SK-N-MC (cell line): Measurements from ENCODE around the gene LTBP1.
"Not testable (repeated sequence)": the region's sequence is repeated elsewhere in the genome, so short reads cannot be mapped to it uniquely, and the experiment has no call there.

Experiments used
- DNase-seq: peaks from one replicate; pipeline ENCODE4 v3.0.0-alpha.2; 2011; ENCODE audit warnings: low read depth, low spot score
- H3K27ac ChIP-seq: fragments of 200-600 bp; sonication (generic); 2 replicates; pipeline ENCODE4 v1.5.1; 2016; ENCODE audit warnings: mixed run types
- H3K36me3 ChIP-seq: fragments of 200-600 bp; sonication (generic); 2 replicates; pipeline ENCODE4 v1.6.1; 2017; ENCODE audit warnings: antibody characterized with exemption, low read length, mixed read lengths; ENCODE audit not compliant: insufficient read depth
- H3K4me3 ChIP-seq: fragments of 200-600 bp; sonication (generic); 2 replicates; pipeline ENCODE4 v1.5.1; 2016
- H3K9ac ChIP-seq: fragments of 200-600 bp; sonication (generic); 2 replicates; pipeline ENCODE4 v1.8.0; 2017; ENCODE audit warnings: mixed run types, mixed read lengths; ENCODE audit not compliant: insufficient read length
- H3K9me3 ChIP-seq: fragments of 200-600 bp; sonication (generic); 2 replicates; pipeline ENCODE4 v1.6.1; 2017; ENCODE audit warnings: low read depth, mild to moderate bottlenecking, antibody characterized with exemption, low read length, moderate library complexity, mixed read lengths
- EZH2 ChIP-seq: fragments of 200-600 bp; sonication (generic); IDR thresholded peaks from one replicate; pipeline ENCODE4 v1.6.1; 2017; ENCODE audit warnings: antibody characterized with exemption
- FOXP2 ChIP-seq: optimal IDR thresholded peaks from 2 replicates; pipeline ENCODE3; 2011; ENCODE audit warnings: mild to moderate bottlenecking, moderate library complexity; ENCODE audit not compliant: insufficient read depth; ENCODE audit errors: extremely low read length, control extremely low read depth
- POLR2AphosphoS5 ChIP-seq: IDR thresholded peaks from 2 replicates; pipeline ENCODE4 v1.6.1; 2012; ENCODE audit warnings: mild to moderate bottlenecking, low read depth, low read length, borderline replicate concordance

Gene LTBP1

GRCh38 chr2:33354981-33355380, 408.2 kb downstream of the LTBP1 start:
- Histone ChIP-seq H3K4me3 (no peak overlapping the region), H3K27ac (no peak overlapping the region), H3K9me3 (0 out of 2 replicates have a peak, but pooled peaks cover 5% of the 10 kb centered on the region), H3K36me3 (no peaks in the 10 kb centered on the region), H3K9ac (no peak overlapping the region)
- DNase-seq, result no peak
- TF ChIP-seq EZH2 (no peak), FOXP2 (no peak), POLR2AphosphoS5 (no peak)

DNA sequence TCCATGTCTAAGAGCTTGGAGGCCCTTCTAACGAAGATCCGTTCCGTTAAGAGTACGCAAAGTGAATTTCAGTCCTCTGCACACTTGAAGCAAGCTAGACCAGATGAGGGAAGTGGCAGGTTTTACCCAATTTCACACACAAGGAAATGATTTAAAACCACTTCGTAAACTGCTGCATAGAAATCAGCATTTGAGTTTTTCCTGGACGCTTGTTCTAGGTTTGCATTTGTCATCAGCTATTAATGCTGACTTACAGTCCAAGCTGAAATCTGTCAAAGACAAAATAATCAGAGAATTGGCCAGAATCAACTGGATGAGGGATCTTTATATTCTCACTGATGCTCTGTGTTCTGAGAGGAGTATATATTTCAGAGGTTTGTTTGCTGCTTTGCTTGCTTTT, 412.1 kb downstream of the LTBP1 start:
- no peak overlapping the region for H3K27ac ChIP-seq
- H3K9ac ChIP-seq, result no peak overlapping the region
- no peaks in the 10 kb centered on the region for H3K36me3 ChIP-seq
- DNase-seq, result no peak
- no peak for TF ChIP-seq FOXP2
- TF ChIP-seq POLR2AphosphoS5, result no peak
- TF ChIP-seq EZH2, result no peak
- no peak overlapping the region for H3K4me3 ChIP-seq
- 0 out of 2 replicates have a peak, but pooled peaks cover 5% of the 10 kb centered on the region for H3K9me3 ChIP-seq

DNA sequence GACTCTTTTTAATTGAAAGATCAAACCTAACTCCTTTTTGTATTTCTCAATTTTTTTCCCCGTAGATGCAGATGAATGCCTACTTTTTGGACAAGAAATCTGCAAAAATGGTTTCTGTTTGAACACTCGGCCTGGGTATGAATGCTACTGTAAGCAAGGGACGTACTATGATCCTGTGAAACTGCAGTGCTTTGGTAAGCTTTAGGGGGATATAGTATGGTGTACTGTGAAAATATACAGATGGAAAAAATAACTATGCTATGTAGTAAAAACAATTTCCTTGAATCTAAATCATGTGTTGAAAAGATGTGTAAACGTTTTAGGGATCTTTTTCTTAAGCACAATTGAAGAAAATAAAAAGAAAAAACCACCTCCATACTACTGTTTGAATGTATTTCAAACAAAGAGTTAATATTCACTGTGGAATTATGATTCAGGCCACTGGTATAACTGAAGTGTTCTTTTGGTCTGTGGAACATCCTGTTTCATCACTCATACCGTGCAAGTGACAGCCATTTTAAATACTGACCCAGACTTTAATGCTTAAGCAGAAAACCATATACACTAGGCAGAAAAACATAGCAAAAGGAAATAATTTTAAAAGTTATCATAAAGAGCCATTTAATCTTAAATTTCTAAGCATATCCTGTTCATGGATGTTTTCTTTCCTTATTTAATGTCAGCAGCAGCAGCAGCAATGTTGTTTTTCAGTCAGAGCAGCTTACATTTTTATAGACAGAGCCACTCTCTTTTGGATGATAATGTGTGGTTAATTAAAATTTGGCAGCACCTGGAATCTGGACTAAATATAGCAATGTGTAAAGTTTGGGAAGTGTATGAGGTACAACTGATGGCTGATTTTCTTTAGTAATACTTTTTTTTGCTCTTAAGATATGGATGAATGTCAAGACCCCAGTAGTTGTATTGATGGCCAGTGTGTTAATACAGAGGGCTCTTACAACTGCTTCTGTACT, 416.9 kb downstream of the LTBP1 start:
- Histone ChIP-seq H3K27ac (no peak overlapping the region), H3K4me3 (no peak overlapping the region), H3K9ac (no peak overlapping the region), H3K36me3 (no peaks in the 10 kb centered on the region), H3K9me3 (no peaks in the 10 kb centered on the region)
- no peak for DNase-seq
- TF ChIP-seq EZH2 (no peak), POLR2AphosphoS5 (no peak), FOXP2 (no peak)

DNA sequence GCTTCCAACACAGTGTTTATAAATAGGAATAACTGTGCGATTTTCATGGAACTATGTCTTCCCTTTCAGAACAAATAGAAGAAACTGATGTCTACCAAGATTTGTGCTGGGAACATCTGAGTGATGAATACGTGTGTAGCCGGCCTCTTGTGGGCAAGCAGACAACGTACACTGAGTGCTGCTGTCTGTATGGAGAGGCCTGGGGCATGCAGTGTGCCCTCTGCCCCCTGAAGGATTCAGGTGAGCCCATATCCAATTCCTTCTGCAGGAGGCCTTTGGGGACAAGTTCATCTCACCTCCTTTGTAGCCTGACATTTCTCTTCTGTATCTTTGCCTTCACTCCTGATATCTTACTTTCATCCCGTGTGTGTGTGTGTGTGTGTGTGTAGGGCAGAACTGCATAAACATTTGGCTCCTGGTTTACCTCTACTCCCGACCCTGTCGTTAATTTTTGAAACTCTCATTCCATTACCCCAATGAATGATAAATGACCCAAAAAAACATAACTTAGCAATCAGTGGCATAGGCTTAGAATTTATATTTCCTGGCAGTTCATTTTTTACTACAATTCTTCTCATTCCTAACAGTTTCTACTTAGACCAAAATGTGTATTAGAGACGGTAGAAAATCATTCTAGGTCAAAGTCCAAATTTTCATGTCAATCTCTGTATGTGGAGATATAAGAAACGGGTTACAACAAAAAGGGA, 418.7 kb downstream of the LTBP1 start:
- Histone ChIP-seq H3K9me3 (no peaks in the 10 kb centered on the region), H3K9ac (no peak overlapping the region), H3K4me3 (peak overlapping the region; percentile 50), H3K36me3 (no peaks in the 10 kb centered on the region), H3K27ac (peak overlapping the region; percentile 62; the same call in 1 of the 2 replicates)
- no peak for DNase-seq
- no peak for TF ChIP-seq POLR2AphosphoS5
- TF ChIP-seq EZH2, result no peak
- TF ChIP-seq FOXP2, result no peak

DNA sequence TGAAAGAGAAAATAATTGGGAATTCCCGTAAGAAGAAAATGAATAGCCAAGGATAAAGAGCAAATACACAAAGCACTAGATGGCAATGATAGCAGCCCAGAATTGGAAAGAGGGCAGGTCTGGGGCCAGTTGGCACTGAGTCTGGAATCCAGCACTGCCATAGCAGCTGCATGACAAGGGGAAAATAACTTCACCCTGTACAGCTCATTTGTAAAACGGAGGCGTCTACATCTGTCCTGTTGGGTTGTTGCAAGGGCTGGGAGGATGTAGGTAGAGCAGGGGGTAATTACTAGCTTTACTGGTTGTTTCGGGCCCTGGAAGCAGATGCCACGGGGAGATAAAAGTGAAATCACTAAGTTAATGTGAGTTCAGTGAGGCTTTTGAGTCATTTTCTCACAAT, 419.7 kb downstream of the LTBP1 start:
- Histone ChIP-seq H3K9ac (no peak overlapping the region), H3K9me3 (no peaks in the 10 kb centered on the region), H3K27ac (peak overlapping the region; percentile 62; the same call in 1 of the 2 replicates), H3K36me3 (no peaks in the 10 kb centered on the region), H3K4me3 (no peak overlapping the region)
- TF ChIP-seq EZH2, result no peak
- TF ChIP-seq POLR2AphosphoS5, result no peak
- TF ChIP-seq FOXP2, result no peak
- DNase-seq, result no peak

- DNase-seq, H3K4me3 ChIP-seq, H3K9ac ChIP-seq, H3K36me3 ChIP-seq, H3K9me3 ChIP-seq, H3K27ac ChIP-seq: not testable (repeated sequence)
Observed at GRCh38 chr2:33368524-33368923, 421.8 kb downstream of the LTBP1 start.

- TF ChIP-seq POLR2AphosphoS5, result no peak
- TF ChIP-seq FOXP2, result no peak
- TF ChIP-seq EZH2, result no peak
- no peak overlapping the region for H3K4me3 ChIP-seq
- no peaks in the 10 kb centered on the region for H3K36me3 ChIP-seq
- H3K27ac ChIP-seq, result no peak overlapping the region
- no peak for DNase-seq
- H3K9me3 ChIP-seq, result no peaks in the 10 kb centered on the region
- no peak overlapping the region for H3K9ac ChIP-seq
Observed at GRCh38 chr2:33369191-33369590, 422.4 kb downstream of the LTBP1 start.

GRCh38 chr2:33370636-33371265, 424.0 kb downstream of the LTBP1 start:
- DNase-seq, result no peak
- H3K36me3 ChIP-seq, result no peaks in the 10 kb centered on the region
- H3K27ac ChIP-seq, result no peak overlapping the region
- H3K9me3 ChIP-seq, result no peaks in the 10 kb centered on the region
- no peak overlapping the region for H3K4me3 ChIP-seq
- no peak overlapping the region for H3K9ac ChIP-seq
- TF ChIP-seq POLR2AphosphoS5 (no peak), EZH2 (no peak), FOXP2 (no peak)
